ENCODE results near the gene TNFAIP8L2. TPM values are rescaled to one million over a fixed set of nuclear protein-coding genes. Genes with fewer than 3 reads are reported as not detected.
"Not testable (repeated sequence)": the region's sequence is repeated elsewhere in the genome, so short reads cannot be mapped to it uniquely, and the experiment has no call there.

TNFAIP8L2 gene
- total RNA-seq, 4 donors from 2014 or later = 2.3 to 5.7 TPM; not detected in 2

GRCh38 chr1:151198254-151199127 is 42.0 kb downstream of the TNFAIP8L2 start, which contains the start of gene PIP5K1A:
Gene PIP5K1A, plus strand, starts transcription at chr1:151198552. Its CDS starts 445 bp downstream, at chr1:151198997.
- H3K36me3 ChIP-seq = peaks cover 0 to 13% (median 5%) of the 10 kb centered on the region in 3 donors
- DNase-seq = peak; percentile 96
- H3K27ac ChIP-seq = peak within 1 kb of the TSS; percentile 88 to 97 (median 96)
- peaks cover 7 to 80% (median 35%) of the 10 kb centered on the region in 3 donors for H3K4me1 ChIP-seq
- intact Hi-C loops (cut with DNase I) = loop anchor here (5.0 kb wide), 1 partner anchor 54 kb away; the partner anchor contains the start of gene PSMD4
- no peaks in the 10 kb centered on the region for H3K9me3 ChIP-seq
- WGBS, 2 donors = 0% methylated on average over 39 to 42 of the region's 60 CpGs
- H3K4me3 ChIP-seq = peak within 1 kb of the TSS; percentile 67 to 89 (median 83)
- TF ChIP-seq POLR2A (IDR thresholded peaks at IDR 0.05) (peak in 3 of 4 donors; percentile 87 to 93 (median 92)), CTCF (IDR thresholded peaks at IDR 0.05) (peak in 2 of 6 experiments; percentile 7 to 43)
- H3K27me3 ChIP-seq = no peaks in the 10 kb centered on the region

- peak overlapping the region; percentile 88 to 97 (median 96) for H3K27ac ChIP-seq
- peak overlapping the region; percentile 67 to 89 (median 83) for H3K4me3 ChIP-seq
- H3K9me3 ChIP-seq = no peaks in the 10 kb centered on the region
- TF ChIP-seq CTCF (IDR thresholded peaks at IDR 0.05) (no peak), POLR2A (IDR thresholded peaks at IDR 0.05) (no peak)
- WGBS, 2 donors = 14 to 16% methylated on average over 10 to 11 of the region's 11 CpGs
- no peaks in the 10 kb centered on the region for H3K27me3 ChIP-seq
- peaks cover 7 to 85% (median 35%) of the 10 kb centered on the region in 3 donors for H3K4me1 ChIP-seq
- intact Hi-C loops (cut with DNase I) = loop anchor here (5.0 kb wide), 1 partner anchor 52 kb away; the partner anchor contains the start of gene PSMD4
- DNase-seq = no peak
- peaks cover 0 to 21% (median 5%) of the 10 kb centered on the region in 3 donors for H3K36me3 ChIP-seq
Observed at GRCh38 chr1:151199873-151200581, 43.6 kb downstream of the TNFAIP8L2 start.

GRCh38 chr1:151205381-151205965 is 49.0 kb downstream of the TNFAIP8L2 start:
- H3K27me3 ChIP-seq; DNase-seq; H3K27ac ChIP-seq; H3K9me3 ChIP-seq; intact Hi-C loops (cut with DNase I); H3K4me3 ChIP-seq: not testable (repeated sequence)
- 82 to 95% methylated on average over 9 to 11 of the region's 12 CpGs for WGBS, 2 donors
- Histone ChIP-seq H3K4me1 (peaks cover 7 to 45% (median 21%) of the 10 kb centered on the region in 3 donors), H3K36me3 (peaks cover 7 to 73% (median 8%) of the 10 kb centered on the region in 3 donors)

Other genes with a start within 250 kb of the TNFAIP8L2 start
- 10 to 100 TPM; 20.5 to 39.5 (median 25.3) TPM for gene SETDB1, start 230.3 kb upstream of the TNFAIP8L2 start, total RNA-seq
- gene CERS2, start 181.8 kb upstream of the TNFAIP8L2 start, total RNA-seq = 10 to 100 TPM; 18.2 to 72.7 (median 45.4) TPM
- 1 to 10 TPM; 1.2 to 7.8 (median 4.4) TPM for gene ANXA9, start 174.4 kb upstream of the TNFAIP8L2 start, total RNA-seq
- gene MINDY1, start 149.7 kb upstream of the TNFAIP8L2 start, total RNA-seq = 10 to 100 TPM; 25.4 to 52.5 (median 37.1) TPM
- 10 to 100 TPM in 3 of 4 donors, 1 to 10 TPM in 1; 8.9 to 21.0 (median 15.9) TPM for gene PRUNE1, start 148.2 kb upstream of the TNFAIP8L2 start, total RNA-seq
- 100 to 1,000 TPM in 1 of 4 donors, 10 to 100 TPM in 3; 52.7 to 168 (median 96.1) TPM for gene BNIPL, start 120.1 kb upstream of the TNFAIP8L2 start, total RNA-seq
- gene C1orf56, start 108.9 kb upstream of the TNFAIP8L2 start, total RNA-seq = 1 to 10 TPM in 3 of 4 donors, under 1 TPM in 1; 0.23 to 3.2 (median 2.3) TPM
- gene CDC42SE1, start 97.0 kb upstream of the TNFAIP8L2 start, total RNA-seq = 100 to 1,000 TPM in 3 of 4 donors, 10 to 100 TPM in 1; 86.7 to 128 (median 115) TPM
- gene MLLT11, start 96.3 kb upstream of the TNFAIP8L2 start, total RNA-seq = 1 to 10 TPM in 2 of 4 donors, under 1 TPM in 2; 0.38 to 1.6 (median 0.92) TPM
- 10 to 100 TPM in 3 of 4 donors, 1 to 10 TPM in 1; 7.1 to 15.8 (median 11.0) TPM for gene GABPB2, start 85.9 kb upstream of the TNFAIP8L2 start, total RNA-seq
- gene SEMA6C, start 10.0 kb upstream of the TNFAIP8L2 start, total RNA-seq = 1 to 10 TPM in 3 of 4 donors, under 1 TPM in 1; 0.91 to 3.8 (median 2.0) TPM
- 1 to 10 TPM; 4.6 to 8.8 (median 5.9) TPM for gene LYSMD1, start 9.3 kb downstream of the TNFAIP8L2 start, total RNA-seq
- gene SCNM1, start 9.5 kb downstream of the TNFAIP8L2 start, total RNA-seq = 10 to 100 TPM; 15.2 to 29.8 (median 18.5) TPM
- not detected for gene TMOD4, start 19.3 kb downstream of the TNFAIP8L2 start, total RNA-seq
- 10 to 100 TPM; 17.2 to 38.3 (median 29.7) TPM for gene VPS72, start 33.5 kb downstream of the TNFAIP8L2 start, total RNA-seq
- 10 to 100 TPM; 21.5 to 49.2 (median 36.6) TPM for gene PIP5K1A, start 41.9 kb downstream of the TNFAIP8L2 start, total RNA-seq
- gene PSMD4, start 98.1 kb downstream of the TNFAIP8L2 start, total RNA-seq = 100 to 1,000 TPM in 3 of 4 donors, 10 to 100 TPM in 1; 78.2 to 117 (median 109) TPM
- 10 to 100 TPM; 16.5 to 28.5 (median 18.3) TPM for gene ZNF687, start 125.7 kb downstream of the TNFAIP8L2 start, total RNA-seq
- 10 to 100 TPM; 34.0 to 63.4 (median 56.0) TPM for gene PI4KB, start 170.8 kb downstream of the TNFAIP8L2 start, total RNA-seq
- gene RFX5, start 190.6 kb downstream of the TNFAIP8L2 start, total RNA-seq = 10 to 100 TPM; 13.2 to 59.6 (median 24.5) TPM
- 10 to 100 TPM in 3 of 4 donors, 1 to 10 TPM in 1; 6.3 to 38.3 (median 28.3) TPM for gene SELENBP1, start 216.1 kb downstream of the TNFAIP8L2 start, total RNA-seq
- 100 to 1,000 TPM; 114 to 203 (median 186) TPM for gene PSMB4, start 242.9 kb downstream of the TNFAIP8L2 start, total RNA-seq